Hepatocyte (in vitro differentiated cells): ENCODE measurements around the gene IDH3A. TPM values are rescaled to one million over a fixed set of nuclear protein-coding genes. Genes with fewer than 3 reads are reported as not detected.

Experiments
- DNase-seq: peaks from one replicate; pipeline ENCODE4 v3.0.0-alpha.2; 2016; ENCODE audit warnings: low spot score
- H2AFZ ChIP-seq: fragments of 200-600 bp; sonication (generic); 2 replicates; pipeline ENCODE4 v1.6.0; 2016; ENCODE audit warnings: antibody characterized with exemption, mild to moderate bottlenecking
- H3K27ac ChIP-seq: fragments of 200-600 bp; sonication (generic); 2 replicates; pipeline ENCODE4 v1.5.1; 2016; ENCODE audit warnings: mild to moderate bottlenecking
- H3K27me3 ChIP-seq: fragments of 200-600 bp; sonication (generic); 2 replicates; pipeline ENCODE4 v1.6.1; 2016
- H3K36me3 ChIP-seq: fragments of 200-600 bp; sonication (generic); replicated peaks from 2 replicates; pipeline ENCODE4 v1.5.1; 2016; ENCODE audit warnings: low read depth; ENCODE audit not compliant: insufficient read depth
- H3K4me1 ChIP-seq: fragments of 200-600 bp; sonication (generic); 2 replicates; pipeline ENCODE4 v1.5.1; 2016; ENCODE audit warnings: mild to moderate bottlenecking, moderate library complexity; ENCODE audit not compliant: insufficient read depth
- H3K4me2 ChIP-seq: fragments of 200-600 bp; sonication (generic); 2 replicates; pipeline ENCODE4 v1.6.0; 2016
- H3K4me3 ChIP-seq: fragments of 200-600 bp; sonication (generic); 2 replicates; pipeline ENCODE4 v1.5.1; 2016; ENCODE audit warnings: mild to moderate bottlenecking
- H3K79me2 ChIP-seq: fragments of 200-600 bp; sonication (generic); 2 replicates; pipeline ENCODE4 v1.6.0; 2017; ENCODE audit warnings: mild to moderate bottlenecking
- H3K9me2 ChIP-seq: fragments of 200-600 bp; sonication (generic); replicated peaks from 2 replicates; pipeline ENCODE4 v1.6.0; 2017; ENCODE audit warnings: mild to moderate bottlenecking; ENCODE audit not compliant: insufficient read depth
- H3K9me3 ChIP-seq: fragments of 200-600 bp; sonication (generic); 2 replicates; pipeline ENCODE4 v1.5.1; 2016; ENCODE audit warnings: low read depth, mild to moderate bottlenecking
- H4K20me1 ChIP-seq: fragments of 200-600 bp; sonication (generic); 2 replicates; pipeline ENCODE4 v1.6.0; 2016; ENCODE audit warnings: mild to moderate bottlenecking; ENCODE audit not compliant: insufficient read depth, poor library complexity, severe bottlenecking
- EZH2 ChIP-seq: fragments of 200-600 bp; sonication (generic); IDR thresholded peaks from 2 replicates; pipeline ENCODE4 v1.6.1; 2016; ENCODE audit warnings: antibody characterized with exemption, mild to moderate bottlenecking, borderline replicate concordance
- EZH2phosphoT487 ChIP-seq: fragments of 200-600 bp; sonication (generic); IDR thresholded peaks from one replicate; pipeline ENCODE4 v1.6.1; 2018; ENCODE audit warnings: antibody characterized with exemption, mild to moderate bottlenecking, low read depth, moderate library complexity; ENCODE audit not compliant: unreplicated experiment, severe bottlenecking
- WGBS: methylation state at CpG from one replicate; pipeline ENCODE4 v1.1.6; 2016; ENCODE audit warnings: low lambda C conversion rate; ENCODE audit errors: missing lambda C conversion rate; 5-methylcytosine and 5-hydroxymethylcytosine counted together
- polyA plus RNA-seq: library from polyadenylated mRNA; unstranded; fragments of >200 nt; fragmentation: Nextera tagmentation; extraction: Ambion mirVana; gene quantifications from 2 replicates; pipeline ENCODE4 v1.2.1, GENCODE V29; 2016
- total RNA-seq: library from RNA; depleted of rRNA; stranded (reverse); fragments of >200 nt; gene quantifications from 2 replicates; pipeline ENCODE4 v1.2.3, GENCODE V29; 2014
- TF ChIP-seq, protein P1 (sequence below): fragments of 200-600 bp; sonication (generic); IDR thresholded peaks from 2 replicates; pipeline ENCODE4 v1.5.1; 2016; ENCODE audit warnings: antibody characterized with exemption, mild to moderate bottlenecking; ENCODE audit not compliant: poor library complexity

The IDH3A gene
- total and polyA plus RNA-seq, 2 experiments from 2014 or later, result 62.3 to 102 TPM

DNA sequence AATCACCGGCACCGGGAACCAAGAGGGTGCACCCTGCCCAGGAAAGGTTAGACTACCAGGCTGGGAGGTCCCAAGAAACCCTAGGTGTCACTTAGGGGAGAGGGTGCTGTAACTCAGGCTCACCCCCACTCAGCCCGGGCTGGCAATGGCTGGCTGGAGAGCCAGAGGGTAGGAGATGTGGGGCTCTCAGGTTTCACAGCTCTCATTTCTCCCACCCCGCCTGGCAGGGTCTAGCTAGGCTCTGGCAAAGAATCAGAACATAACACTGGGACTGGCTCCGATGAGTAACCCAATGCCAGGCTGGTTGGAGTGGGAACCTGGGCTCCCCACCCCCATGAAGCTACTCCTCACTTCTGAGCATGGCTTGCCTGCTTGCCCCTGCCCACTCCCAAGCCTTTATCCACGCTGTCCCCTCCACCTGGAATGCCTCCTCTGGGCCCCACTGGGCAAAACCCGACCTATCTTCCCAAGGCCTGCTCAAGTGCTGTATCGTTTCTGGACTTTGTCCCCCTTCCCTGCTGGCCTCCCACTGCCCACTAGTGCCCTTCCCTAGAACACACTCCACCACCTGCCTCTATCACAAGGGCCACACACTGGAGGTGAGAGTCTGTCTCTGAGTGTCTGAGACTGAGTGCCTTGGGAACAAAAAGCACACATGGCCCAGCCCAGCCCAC, 19.9 kb upstream of the IDH3A start:
- Histone ChIP-seq H4K20me1 (no peaks in the 10 kb centered on the region), H3K9me2 (no peaks in the 10 kb centered on the region), H3K79me2 (peaks cover 20% of the 10 kb centered on the region), H3K4me3 (no peak overlapping the region), H3K36me3 (no peaks in the 10 kb centered on the region), H3K9me3 (no peaks in the 10 kb centered on the region), H3K27me3 (no peaks in the 10 kb centered on the region), H2AFZ (no peak overlapping the region), H3K4me2 (peak overlapping the region; percentile 94), H3K4me1 (peaks cover 44% of the 10 kb centered on the region), H3K27ac (peak overlapping the region; percentile 96)
- DNase-seq, result peak; percentile 54
- TF ChIP-seq EZH2phosphoT487 (no peak), EZH2 (no peak)
- TF ChIP-seq, protein P1, sequence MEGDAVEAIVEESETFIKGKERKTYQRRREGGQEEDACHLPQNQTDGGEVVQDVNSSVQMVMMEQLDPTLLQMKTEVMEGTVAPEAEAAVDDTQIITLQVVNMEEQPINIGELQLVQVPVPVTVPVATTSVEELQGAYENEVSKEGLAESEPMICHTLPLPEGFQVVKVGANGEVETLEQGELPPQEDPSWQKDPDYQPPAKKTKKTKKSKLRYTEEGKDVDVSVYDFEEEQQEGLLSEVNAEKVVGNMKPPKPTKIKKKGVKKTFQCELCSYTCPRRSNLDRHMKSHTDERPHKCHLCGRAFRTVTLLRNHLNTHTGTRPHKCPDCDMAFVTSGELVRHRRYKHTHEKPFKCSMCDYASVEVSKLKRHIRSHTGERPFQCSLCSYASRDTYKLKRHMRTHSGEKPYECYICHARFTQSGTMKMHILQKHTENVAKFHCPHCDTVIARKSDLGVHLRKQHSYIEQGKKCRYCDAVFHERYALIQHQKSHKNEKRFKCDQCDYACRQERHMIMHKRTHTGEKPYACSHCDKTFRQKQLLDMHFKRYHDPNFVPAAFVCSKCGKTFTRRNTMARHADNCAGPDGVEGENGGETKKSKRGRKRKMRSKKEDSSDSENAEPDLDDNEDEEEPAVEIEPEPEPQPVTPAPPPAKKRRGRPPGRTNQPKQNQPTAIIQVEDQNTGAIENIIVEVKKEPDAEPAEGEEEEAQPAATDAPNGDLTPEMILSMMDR, result no peak
- 79% methylated on average over 8 of the region's 8 CpGs for WGBS

DNA sequence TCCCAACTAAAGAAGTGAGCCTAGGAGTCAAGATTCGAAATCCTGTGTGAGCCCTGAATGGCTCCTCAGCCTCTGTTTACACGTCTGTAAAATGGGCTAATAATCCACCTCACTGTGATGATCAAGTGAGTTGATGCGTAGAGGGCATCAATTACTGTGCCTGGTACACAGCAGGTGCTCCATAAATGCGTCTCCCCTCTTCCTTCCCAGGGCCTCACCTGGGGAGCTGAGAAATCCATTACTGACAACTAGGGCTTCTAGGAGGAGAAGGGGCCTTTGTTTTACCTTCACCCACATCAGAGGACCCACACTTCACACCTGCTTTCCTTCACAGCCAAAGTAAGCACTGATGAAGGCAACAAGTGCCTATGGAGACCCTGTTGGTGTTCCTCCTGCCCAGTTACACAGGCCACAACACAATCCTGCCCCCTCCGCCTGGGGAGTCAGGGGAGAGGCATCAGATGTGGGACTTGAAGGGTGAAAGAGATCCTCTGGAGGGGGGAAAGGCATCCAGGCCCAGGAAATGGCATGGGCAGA, 19.3 kb upstream of the IDH3A start:
- TF ChIP-seq EZH2 (no peak), EZH2phosphoT487 (no peak)
- TF ChIP-seq, protein P1, result no peak
- H3K4me1 ChIP-seq, result peaks cover 44% of the 10 kb centered on the region
- H3K27me3 ChIP-seq, result no peaks in the 10 kb centered on the region
- H3K9me2 ChIP-seq, result no peaks in the 10 kb centered on the region
- H3K79me2 ChIP-seq, result peaks cover 20% of the 10 kb centered on the region
- H4K20me1 ChIP-seq, result no peaks in the 10 kb centered on the region
- H3K4me2 ChIP-seq, result peak overlapping the region; percentile 94
- peak overlapping the region; percentile 96 for H3K27ac ChIP-seq
- H2AFZ ChIP-seq, result no peak overlapping the region
- WGBS, result 91% methylated on average over 5 of the region's 5 CpGs
- no peak for DNase-seq
- H3K4me3 ChIP-seq, result no peak overlapping the region
- no peaks in the 10 kb centered on the region for H3K9me3 ChIP-seq
- H3K36me3 ChIP-seq, result no peaks in the 10 kb centered on the region

DNA sequence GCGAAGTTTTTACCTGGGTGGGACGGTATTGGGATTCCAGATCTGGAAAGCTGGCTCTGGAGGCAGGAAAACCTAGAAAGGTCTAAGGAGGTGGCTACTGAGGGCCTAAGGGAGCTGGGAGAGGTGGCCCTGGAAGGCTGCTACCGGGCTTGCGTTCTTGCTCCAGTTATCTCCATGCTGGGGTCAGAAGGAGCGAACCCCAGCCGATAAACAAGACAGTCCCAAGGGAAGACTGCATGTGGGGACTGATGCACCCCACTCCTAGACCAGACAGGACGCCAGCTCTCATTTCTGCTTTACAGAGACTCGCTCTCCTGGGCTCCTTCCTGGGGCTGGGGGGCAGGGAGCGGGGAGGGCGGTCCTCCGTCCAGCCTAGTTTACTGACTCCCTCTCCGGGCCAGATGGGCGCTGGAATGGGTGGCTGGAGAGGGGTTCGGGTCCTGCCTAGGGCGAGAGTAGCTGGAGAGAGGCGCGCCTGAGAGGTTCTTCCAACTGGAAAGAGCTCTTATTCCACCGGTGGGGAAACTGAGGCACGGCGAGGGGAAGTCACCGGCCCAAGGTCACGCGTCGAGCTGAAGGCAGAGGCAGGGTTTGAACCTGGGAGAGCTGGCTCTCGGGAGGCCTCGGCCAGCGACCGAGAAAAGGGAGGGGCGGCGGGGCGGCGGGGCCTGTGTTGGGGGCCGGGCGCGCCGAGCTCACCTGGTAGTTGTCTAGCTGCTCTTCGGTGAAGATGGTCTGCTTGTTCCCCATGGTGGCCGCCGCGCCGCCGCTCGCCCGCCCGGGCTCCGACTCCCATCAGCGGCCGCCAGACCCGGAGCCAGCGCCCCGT, 18.5 kb upstream of the IDH3A start:
- H3K36me3 ChIP-seq, result no peaks in the 10 kb centered on the region
- TF ChIP-seq, protein P1, result no peak
- TF ChIP-seq EZH2phosphoT487 (no peak), EZH2 (no peak)
- no peak for DNase-seq
- no peaks in the 10 kb centered on the region for H4K20me1 ChIP-seq
- no peaks in the 10 kb centered on the region for H3K27me3 ChIP-seq
- H3K27ac ChIP-seq, result peak overlapping the region; percentile 96
- peaks cover 44% of the 10 kb centered on the region for H3K4me1 ChIP-seq
- H3K4me3 ChIP-seq, result peak overlapping the region; percentile 21
- peak overlapping the region; percentile 94 for H3K4me2 ChIP-seq
- H3K9me2 ChIP-seq, result no peaks in the 10 kb centered on the region
- WGBS, result 46% methylated on average over 23 of the region's 51 CpGs
- peaks cover 20% of the 10 kb centered on the region for H3K79me2 ChIP-seq
- H3K9me3 ChIP-seq, result no peaks in the 10 kb centered on the region
- H2AFZ ChIP-seq, result peak overlapping the region; percentile 77
